Medulla oblongata (tissue), 1 donor: ENCODE measurements around the gene ZNF284.
"Not testable (repeated sequence)": the region's sequence is repeated elsewhere in the genome, so short reads cannot be mapped to it uniquely, and the experiment has no call there.

Experiments used
- DNase-seq: peaks from one replicate; pipeline ENCODE4 v3.0.0-alpha.2; 2015; ENCODE audit errors: extremely low spot score

The ZNF284 gene

DNA sequence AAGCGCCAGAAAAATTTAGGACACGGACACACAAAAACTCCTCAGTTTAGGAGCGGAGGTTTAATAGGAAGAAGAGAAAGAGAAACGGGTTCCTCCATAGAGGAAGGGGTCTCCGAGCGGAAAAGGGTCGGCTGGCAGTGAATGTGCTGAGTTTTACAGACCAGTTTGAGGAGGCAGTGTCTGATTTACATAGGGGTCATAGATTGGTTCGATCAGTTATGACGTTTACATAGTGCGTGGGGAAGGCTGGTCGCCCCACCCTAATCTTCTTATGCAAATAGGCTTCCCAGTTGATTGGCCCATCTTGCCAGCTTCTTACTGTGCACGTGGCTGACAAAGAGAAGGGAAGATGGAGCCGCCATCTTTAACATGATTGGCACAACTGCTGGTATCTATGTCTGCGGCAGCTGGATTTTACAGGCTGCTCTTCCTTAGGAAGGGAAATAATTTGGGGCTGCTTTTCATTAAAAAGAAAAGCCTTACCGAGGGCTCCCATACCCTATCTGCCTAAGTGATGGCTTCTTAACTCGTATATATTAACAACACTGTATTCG lies 40.0 kb downstream of the ZNF284 start:
- no peak for DNase-seq

DNA sequence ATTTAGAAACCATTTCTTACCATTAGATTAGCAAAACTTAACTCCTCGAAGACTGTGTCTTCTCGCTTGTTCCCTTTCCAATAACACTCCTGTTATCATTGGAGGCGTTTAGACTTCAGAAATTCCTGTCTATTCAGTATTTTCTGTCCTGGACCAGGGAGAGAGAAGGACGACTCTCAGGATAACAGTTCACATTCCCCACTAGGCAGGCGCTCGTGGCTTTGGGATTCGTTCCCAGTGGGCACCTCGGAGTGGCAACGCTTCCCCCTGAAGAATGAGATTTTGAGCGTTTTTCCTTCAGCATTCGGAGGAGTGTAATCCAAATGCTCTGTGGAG lies 40.8 kb downstream of the ZNF284 start:
- DNase-seq = no peak

DNA sequence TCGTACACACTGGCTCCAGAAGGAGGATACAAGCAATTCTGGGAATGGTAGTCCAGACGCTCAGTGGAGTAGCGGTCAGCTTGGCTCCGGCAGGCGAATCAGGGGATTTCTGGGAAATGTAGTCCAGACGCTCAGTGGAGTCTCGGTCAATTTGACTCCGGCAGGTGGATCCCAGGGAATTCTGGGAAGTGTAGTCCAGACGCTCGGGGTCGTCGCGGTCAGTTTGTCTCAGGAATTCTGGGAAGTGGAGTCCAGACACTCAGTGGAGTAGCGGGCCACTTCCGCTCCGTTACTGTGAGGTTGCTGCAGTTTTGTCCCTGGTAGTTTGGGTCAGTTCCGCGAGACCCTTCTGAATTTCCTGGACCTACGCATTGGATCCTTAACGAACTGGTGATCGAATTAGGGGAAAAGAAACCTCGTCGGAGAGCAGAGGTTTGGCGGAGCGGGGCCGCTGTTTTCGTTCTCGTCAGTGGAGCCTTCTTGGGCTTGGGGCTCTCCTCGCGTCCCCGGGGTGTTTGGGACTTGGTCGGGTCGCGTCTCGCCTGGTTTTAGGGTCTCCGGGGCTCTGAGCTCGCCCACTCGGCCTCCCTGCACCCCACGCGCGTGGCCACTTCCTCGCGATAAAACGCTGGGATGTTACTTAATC lies 41.3 kb downstream of the ZNF284 start, which contains the start of gene ZNF225:
Gene ZNF225 (plus strand): TSS at position 262 of the 646 bp plus-strand sequence. CDS start 2,429 bp downstream, outside the sequence.
- peak; percentile 100 for DNase-seq

DNA sequence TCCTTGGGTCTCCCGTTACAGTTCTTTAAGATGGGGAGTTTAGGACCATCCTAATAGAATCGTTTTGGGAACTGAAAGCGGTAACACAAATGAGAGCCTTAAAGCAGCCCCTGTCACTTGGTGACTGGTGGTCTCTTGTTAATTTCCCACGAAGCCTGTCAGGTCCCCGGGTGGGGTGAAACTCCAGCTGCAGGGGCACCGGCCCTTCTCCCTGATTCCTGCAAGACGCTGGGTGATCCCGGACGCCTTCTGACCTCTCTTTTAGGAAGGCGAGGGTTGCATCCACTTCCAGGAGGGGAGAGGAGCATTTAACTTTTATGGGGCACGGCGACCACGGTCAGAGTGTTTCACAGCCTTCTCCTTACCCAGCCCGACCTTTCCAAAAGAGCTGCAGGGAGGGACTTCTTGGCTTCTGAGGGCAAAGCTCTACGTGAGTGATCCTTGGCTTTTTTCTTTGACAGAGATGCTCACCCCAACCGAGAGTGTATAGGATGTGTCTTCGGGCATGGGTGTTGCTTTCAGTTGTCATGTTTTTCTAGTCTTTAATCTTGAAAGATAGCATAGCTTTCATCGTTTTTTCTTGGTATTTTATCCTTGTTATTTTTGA lies 41.9 kb downstream of the ZNF284 start:
- no peak for DNase-seq

DNA sequence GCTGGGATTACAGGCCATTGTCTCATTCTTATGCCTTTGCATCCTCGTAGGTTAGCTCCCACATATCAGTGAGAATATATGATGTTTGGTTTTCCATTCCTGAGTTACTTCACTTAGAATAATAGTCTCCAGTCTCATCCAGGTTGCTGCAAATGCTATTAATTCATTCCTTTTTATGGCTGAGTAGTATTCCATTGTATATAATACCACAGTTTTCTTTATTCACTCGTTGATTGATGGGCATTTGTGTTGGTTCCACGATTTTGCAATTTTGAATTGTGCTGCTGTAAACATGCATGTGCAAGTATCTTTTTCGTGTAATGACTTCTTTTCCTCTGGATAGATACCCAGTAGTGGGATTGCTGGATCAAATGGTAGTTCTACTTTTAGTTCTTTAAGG lies 49.2 kb downstream of the ZNF284 start:
- not testable (repeated sequence) for DNase-seq

DNA sequence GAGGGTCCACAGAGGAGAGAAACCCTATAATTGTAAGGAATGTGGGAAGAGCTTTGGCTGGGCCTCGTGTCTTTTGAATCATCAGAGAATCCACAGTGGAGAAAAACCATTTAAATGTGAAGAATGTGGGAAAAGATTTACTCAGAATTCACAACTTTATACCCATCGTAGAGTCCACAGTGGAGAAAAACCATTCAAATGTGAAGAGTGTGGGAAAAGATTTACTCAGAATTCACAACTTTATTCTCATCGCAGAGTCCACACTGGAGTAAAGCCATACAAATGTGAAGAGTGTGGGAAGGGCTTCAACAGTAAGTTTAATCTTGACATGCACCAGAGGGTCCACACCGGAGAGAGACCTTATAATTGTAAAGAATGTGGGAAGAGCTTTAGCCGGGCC lies 60.0 kb downstream of the ZNF284 start:
- no peak for DNase-seq
